Umbilical cord (tissue), 2 donors: Measurements from ENCODE around the gene FES. TPM values are rescaled to one million over a fixed set of nuclear protein-coding genes. Genes with fewer than 3 reads are reported as not detected.
"Not testable (repeated sequence)": the region's sequence is repeated elsewhere in the genome, so short reads cannot be mapped to it uniquely, and the experiment has no call there.

Experiments
- DNase-seq: peaks from one replicate; pipeline ENCODE4 v3.0.0-alpha.2; 2015; ENCODE audit warnings: low spot score
- total RNA-seq: library from RNA; depleted of rRNA; stranded (reverse); fragments of >200 nt; gene quantifications from one replicate; pipeline ENCODE4 v1.2.3, GENCODE V29; 2014; ENCODE audit warnings: low replicate concordance; ENCODE audit not compliant: insufficient read depth

FES gene
- total RNA-seq, 1 donor from 2014 or later: 30.8 TPM

- DNase-seq: no peak
Measured at GRCh38 chr15:90891346-90891949, 7.1 kb downstream of the FES start.

DNA sequence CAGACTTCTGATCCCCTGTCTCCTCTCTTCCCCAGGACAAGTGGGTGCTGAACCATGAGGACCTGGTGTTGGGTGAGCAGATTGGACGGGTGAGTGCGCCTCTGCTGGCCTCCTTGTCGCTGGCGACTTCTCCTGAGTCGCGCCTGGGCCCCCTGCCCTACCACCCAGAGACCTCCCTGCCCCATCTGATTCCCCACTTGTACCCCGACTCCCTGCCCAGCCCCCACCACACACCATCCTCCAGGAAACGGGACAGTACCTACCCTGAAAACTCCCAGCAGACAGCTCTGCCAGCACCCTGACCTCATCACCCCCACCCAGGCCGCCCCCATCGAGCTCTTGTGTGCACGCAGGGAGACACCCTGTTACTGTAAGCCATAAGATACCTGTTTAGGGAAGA lies 7.7 kb downstream of the FES start:
- no peak for DNase-seq

DNA sequence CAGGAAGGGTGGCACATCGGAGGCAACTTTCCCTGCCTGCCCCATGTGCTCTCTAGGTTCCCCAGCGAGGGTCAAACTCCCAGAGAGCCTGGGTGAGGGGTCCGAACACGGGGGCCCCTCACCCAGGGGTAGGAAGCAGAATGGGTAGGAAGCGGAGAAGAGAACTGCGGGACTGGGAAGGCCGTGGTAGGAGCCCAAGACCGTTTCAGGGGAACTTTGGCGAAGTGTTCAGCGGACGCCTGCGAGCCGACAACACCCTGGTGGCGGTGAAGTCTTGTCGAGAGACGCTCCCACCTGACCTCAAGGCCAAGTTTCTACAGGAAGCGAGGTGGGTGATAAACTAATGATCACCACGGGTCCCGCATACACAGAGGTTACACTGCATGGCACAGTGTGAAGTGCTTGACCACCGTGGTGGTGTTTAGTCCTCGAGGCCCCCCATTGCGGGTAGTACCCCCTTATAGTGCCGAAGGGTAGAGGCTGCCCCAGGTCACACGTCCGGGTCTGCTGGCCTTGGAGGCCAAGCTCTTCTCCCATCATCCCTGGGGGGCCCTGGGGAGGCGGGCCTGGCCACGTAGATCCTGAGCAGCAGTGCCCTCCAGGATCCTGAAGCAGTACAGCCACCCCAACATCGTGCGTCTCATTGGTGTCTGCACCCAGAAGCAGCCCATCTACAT lies 8.3 kb downstream of the FES start:
- no peak for DNase-seq

- no peak for DNase-seq
Measured at GRCh38 chr15:90893175-90894090, 9.1 kb downstream of the FES start.

- no peak for DNase-seq
Measured at GRCh38 chr15:90895571-90896117, 11.3 kb downstream of the FES start.

- not testable (repeated sequence) for DNase-seq
Measured at GRCh38 chr15:90897131-90897655, 12.9 kb downstream of the FES start.

DNA sequence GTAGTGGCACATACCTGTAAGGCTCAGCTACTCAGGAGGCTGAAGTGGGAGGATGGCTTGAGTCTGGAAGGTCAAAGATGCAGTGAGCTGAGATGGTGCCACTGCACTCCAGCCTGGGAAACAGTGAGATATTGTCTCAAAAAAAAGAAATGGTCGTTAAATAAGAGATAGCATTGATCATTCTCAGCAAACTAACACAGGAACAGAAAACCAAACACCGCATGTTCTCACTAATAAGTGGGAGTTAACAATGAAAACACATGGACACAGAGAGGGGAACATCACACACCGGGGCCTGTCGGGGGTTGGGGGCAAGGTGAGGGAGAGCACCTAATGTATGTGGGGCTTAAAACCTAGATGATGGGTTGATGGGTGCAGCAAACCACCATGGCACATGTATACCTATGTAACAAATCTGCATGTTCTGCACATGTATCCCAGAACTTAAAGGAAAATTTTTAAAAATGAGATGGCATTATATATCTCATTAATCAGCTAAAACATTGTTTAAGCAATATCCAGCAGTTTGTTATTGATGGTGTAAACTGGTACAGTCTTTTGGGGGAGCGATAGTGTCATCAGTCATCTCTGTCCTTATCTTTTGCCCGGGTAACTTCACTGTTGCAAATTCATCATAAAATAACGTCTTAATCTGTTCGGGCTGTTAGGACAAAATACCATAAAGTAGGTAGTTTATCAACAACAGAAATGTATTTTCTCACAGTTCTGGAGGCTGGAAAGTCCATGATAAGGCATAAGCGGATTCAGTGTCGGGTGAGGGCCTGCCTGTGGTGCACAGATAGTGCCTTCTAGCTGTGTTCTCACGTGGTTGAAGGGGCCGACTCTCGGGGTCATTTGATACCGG lies 17.1 kb downstream of the FES start:
- DNase-seq: peak; percentile 25

- peak; percentile 90 for DNase-seq
Measured at GRCh38 chr15:90902040-90902839, 17.9 kb downstream of the FES start.

DNA sequence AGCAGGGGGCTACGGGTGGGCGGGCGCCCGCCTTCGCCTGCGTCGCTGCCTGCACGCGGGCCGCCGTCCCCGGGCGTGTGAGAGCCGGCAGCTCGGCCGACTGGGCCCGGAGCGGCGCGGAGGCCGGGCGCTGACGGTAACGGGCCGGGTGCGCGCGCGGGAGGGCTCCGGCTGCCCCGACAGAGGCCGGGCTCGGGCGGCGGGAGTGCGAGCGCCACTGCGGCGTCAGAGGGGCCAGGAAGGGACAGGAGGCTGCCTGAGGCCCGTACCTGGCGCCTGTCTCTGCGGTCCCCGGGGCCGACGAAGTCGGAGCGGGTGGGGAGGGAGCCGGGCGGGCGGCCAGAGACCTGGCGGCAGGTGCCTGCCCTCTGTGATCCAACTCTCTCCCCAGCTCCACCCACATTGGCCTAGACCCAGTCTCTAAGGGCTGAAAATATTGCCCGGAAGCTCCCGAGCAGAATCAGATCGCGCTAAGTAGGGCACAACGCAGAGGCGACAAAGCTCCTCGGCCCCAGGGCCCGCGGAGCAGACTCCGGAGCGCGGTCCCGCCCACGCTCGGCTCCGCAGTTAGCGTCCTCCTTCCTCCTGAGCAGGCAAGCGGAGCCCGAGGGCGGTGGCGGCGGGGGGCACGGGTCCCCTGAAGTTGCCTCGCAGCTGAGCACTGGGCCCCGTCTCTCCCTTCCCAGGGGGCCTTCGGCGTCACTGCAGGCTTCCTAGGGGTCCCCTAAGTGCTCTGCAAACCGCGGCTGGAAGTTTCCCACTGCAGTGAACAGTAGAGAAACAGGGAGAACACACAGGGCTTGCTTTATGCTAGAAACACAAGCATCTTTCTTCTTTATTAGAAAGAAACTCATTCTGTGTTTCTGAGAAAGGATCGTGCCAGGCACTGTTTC lies 18.8 kb downstream of the FES start, which contains the start of gene MAN2A2:
TSS of gene MAN2A2 (plus strand) at position 463 of the 893 bp plus-strand sequence. CDS start 906 bp downstream, outside the sequence.
- DNase-seq: peak; percentile 60

GRCh38 chr15:90903733-90904536 lies 19.6 kb downstream of the FES start:
- no peak for DNase-seq

DNA sequence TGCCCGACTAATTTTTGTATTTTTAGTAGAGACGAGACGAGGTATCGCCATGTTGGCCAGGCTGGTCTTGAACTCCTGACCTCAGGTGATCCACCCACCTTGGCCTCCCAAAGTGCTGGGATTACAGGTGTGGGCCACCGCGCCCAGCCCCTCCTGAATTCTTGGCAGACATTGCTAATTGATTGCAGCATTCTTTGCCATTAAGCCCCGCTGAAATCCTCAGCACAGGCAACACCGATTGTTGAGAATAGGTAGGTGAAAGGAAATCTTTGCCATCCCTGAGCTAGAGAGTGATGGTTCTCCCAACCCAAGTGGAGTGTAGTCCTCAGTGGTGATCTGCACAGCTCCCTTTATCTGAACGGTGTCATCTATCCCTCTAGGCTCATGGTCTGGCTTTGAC lies 20.4 kb downstream of the FES start:
- DNase-seq: no peak

DNA sequence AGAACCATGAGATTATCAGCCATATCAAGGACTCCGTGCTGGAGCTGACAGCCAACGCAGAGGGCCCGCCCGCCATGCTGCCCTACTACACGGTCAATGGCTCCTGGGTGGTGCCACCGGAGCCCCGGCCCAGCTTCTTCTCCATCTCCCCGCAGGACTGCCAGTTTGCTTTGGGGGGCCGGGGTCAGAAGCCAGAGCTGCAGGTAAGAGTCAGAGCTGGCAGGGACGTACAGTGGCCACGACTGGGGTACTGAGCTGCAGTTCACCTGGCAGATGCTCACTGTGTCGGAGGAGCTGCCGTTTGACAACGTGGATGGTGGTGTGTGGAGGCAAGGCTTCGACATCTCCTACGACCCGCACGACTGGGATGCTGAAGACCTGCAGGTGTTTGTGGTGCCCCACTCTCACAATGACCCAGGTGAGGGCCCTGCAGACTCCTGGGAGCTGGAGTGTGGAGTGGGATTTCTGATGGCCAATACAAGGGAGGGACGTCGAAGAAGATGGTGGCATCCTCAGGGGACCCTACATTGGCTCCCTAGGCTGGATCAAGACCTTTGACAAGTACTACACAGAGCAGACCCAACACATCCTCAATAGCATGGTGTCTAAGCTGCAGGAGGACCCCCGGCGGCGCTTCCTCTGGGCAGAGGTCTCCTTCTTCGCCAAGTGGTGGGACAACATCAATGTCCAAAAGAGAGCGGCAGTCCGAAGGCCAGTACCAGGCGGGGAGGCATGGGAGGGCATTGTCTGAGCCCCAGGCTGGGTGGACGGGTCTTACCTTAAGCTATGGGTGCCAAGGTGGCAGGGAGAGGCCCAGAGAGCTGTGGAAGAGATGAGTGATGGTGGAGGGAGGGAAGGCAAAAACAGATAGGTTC lies 21.2 kb downstream of the FES start:
- DNase-seq: no peak

DNA sequence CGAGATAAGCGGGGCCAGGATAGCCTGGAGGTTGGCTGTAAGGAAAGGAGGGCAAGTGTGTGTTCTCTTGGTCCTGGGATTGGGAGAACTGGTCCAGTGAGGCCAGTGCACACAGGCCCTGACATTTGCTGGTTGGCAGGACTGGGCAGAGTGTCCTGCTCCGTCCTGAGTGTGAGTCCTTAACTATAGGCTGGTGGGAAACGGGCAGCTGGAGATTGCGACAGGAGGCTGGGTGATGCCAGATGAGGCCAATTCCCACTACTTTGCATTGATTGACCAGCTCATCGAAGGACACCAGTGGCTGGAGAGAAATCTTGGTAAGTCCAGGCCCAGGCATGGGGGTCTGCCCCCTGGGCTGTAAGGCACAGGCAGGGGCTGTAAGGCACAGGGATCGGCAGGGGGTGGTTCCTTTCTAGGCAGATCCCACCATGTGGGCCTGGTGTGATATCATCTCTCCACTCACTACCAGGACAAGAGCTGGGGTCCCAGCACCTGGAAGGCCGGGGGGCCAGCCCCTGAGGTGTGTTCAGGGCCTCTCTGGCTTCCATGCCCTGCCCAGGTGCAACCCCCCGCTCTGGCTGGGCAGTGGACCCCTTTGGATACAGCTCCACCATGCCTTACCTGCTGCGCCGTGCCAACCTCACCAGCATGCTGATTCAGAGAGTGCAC lies 22.0 kb downstream of the FES start:
- no peak for DNase-seq

DNA sequence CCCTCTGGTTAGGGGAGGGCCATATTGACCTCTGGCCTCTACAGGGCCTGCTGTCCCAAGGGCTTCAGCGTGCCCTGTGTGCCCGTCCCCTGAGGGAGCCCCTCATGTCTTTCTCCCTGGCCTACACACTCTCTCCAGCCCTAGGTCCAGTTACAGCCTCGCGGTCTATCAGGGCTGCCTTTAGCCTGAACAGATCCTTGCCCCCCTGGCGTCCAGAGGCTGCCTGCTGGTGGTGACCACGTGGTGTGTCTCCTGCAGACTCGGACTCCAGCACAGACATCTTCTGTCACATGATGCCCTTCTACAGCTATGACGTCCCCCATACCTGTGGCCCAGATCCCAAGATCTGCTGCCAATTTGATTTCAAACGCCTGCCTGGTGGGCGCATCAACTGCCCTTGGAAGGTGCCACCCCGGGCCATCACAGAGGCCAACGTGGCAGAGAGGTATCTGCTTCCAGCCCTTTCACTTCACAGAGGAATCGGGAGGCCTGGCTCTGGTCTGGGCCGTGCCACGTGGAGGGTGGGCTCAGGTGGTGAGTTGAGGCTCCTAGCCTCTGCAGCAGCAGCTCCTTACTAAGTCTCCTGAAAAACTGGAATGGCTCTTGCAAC lies 22.9 kb downstream of the FES start:
- DNase-seq: no peak

GRCh38 chr15:90907838-90908507 lies 23.7 kb downstream of the FES start:
- DNase-seq: no peak
